Skeletal muscle tissue (tissue), 4 donors: ENCODE data around the gene RRN3. TPM values are rescaled to one million over a fixed set of nuclear protein-coding genes. Genes with fewer than 3 reads are reported as not detected.
"Not testable (repeated sequence)": the region's sequence is repeated elsewhere in the genome, so short reads cannot be mapped to it uniquely, and the experiment has no call there.

ENCODE experiments used
- H3K27ac ChIP-seq: one replicate; pipeline ENCODE4 v1.7.0; 2013; ENCODE audit warnings: mild to moderate bottlenecking, low read depth, low read length, inconsistent platforms
- H3K27me3 ChIP-seq, 3 donors: one replicate each; pipeline ENCODE4 v1.7.0; 2013; ENCODE audit warnings: low read length in 3 of 3; ENCODE audit not compliant: control insufficient read depth in 3 of 3, insufficient read depth in 3 of 3
- H3K36me3 ChIP-seq, 3 donors: one replicate each; pipeline ENCODE4 v1.7.0; 2013; ENCODE audit warnings: low read length in 3 of 3; ENCODE audit not compliant: control insufficient read depth in 3 of 3, insufficient read depth in 3 of 3
- H3K4me1 ChIP-seq, 3 donors: one replicate each; pipeline ENCODE4 v1.7.0; 2013; ENCODE audit warnings: low read length in 3 of 3, mild to moderate bottlenecking in 3 of 3; ENCODE audit not compliant: control insufficient read depth in 3 of 3, insufficient read depth in 3 of 3
- H3K4me3 ChIP-seq, 3 donors: one replicate each; pipeline ENCODE4 v1.7.0; 2013; ENCODE audit warnings: low read length in 3 of 3
- H3K9ac ChIP-seq, 3 donors: one replicate each; pipeline ENCODE4 v1.7.0; 2013; ENCODE audit warnings: low read length in 3 of 3, mild to moderate bottlenecking in 3 of 3, moderate library complexity in 2 of 3, low read depth in 1 of 3
- H3K9me3 ChIP-seq, 3 donors: one replicate each; pipeline ENCODE4 v1.7.0; 2013; ENCODE audit warnings: low read length in 3 of 3; ENCODE audit not compliant: control insufficient read depth in 3 of 3
- total RNA-seq: library from RNA; depleted of rRNA; stranded (reverse); fragments of >200 nt; gene quantifications from one replicate; pipeline ENCODE4 v1.2.3, GENCODE V29; 2014
- donor health status: Osteomylitis.

The RRN3 gene
- 26.6 TPM for total RNA-seq

- not testable (repeated sequence) for H3K9me3 ChIP-seq, H3K27me3 ChIP-seq, H3K36me3 ChIP-seq, H3K4me1 ChIP-seq
- H3K9ac ChIP-seq = peak within 1 kb of the TSS; percentile 88 to 90 (median 89)
- H3K27ac ChIP-seq = peak within 1 kb of the TSS; percentile 83
- peak within 1 kb of the TSS; percentile 89 to 92 (median 90) for H3K4me3 ChIP-seq
These were observed at the start of gene RRN3 for GRCh38 chr16:15093955-15094827. Gene RRN3 (minus strand): TSS chr16:15094272. CDS start chr16:15094233, 39 bp downstream.

- H3K27ac ChIP-seq = peak overlapping the region; percentile 70
- H3K36me3 ChIP-seq, H3K27me3 ChIP-seq, H3K9me3 ChIP-seq: not testable (repeated sequence)
- peaks cover 50 to 71% (median 71%) of the 10 kb centered on the region in 3 donors for H3K4me1 ChIP-seq
- H3K4me3 ChIP-seq = peak overlapping the region in 2 of 3 donors; percentile 52 to 57
- peak overlapping the region in 2 of 3 donors; percentile 67 to 79 for H3K9ac ChIP-seq
These were observed 49.6 kb upstream of the RRN3 start for GRCh38 chr16:15143601-15144091.

- H3K27me3 ChIP-seq, H3K9me3 ChIP-seq, H3K4me3 ChIP-seq, H3K36me3 ChIP-seq: not testable (repeated sequence)
- H3K27ac ChIP-seq = peak overlapping the region; percentile 70
- peak overlapping the region in 2 of 3 donors; percentile 67 to 79 for H3K9ac ChIP-seq
- H3K4me1 ChIP-seq = peaks cover 50 to 71% (median 71%) of the 10 kb centered on the region in 3 donors
These were observed 49.0 kb upstream of the RRN3 start for GRCh38 chr16:15142891-15143600.

GRCh38 chr16:15142107-15142890, 48.2 kb upstream of the RRN3 start:
- peaks cover 50 to 70% (median 65%) of the 10 kb centered on the region in 3 donors for H3K4me1 ChIP-seq
- not testable (repeated sequence) for H3K9me3 ChIP-seq, H3K36me3 ChIP-seq, H3K27me3 ChIP-seq, H3K4me3 ChIP-seq, H3K27ac ChIP-seq
- H3K9ac ChIP-seq = peak overlapping the region in 1 of 3 donors; percentile 25

- no peaks in the 10 kb centered on the region for H3K9me3 ChIP-seq
- no peaks in the 10 kb centered on the region for H3K36me3 ChIP-seq
- H3K4me1 ChIP-seq = peaks cover 50 to 65% (median 60%) of the 10 kb centered on the region in 3 donors
- no peaks in the 10 kb centered on the region for H3K27me3 ChIP-seq
- H3K9ac ChIP-seq = peak overlapping the region in 2 of 3 donors; percentile 14 to 66
- no peak overlapping the region for H3K27ac ChIP-seq
- no peak overlapping the region for H3K4me3 ChIP-seq
These were observed 47.5 kb upstream of the RRN3 start for GRCh38 chr16:15141586-15141985.

- peak overlapping the region; percentile 36 for H3K27ac ChIP-seq
These were observed 46.6 kb upstream of the RRN3 start for GRCh38 chr16:15140444-15141365.

GRCh38 chr16:15137514-15137913, 43.4 kb upstream of the RRN3 start:
- H3K9ac ChIP-seq, H3K9me3 ChIP-seq, H3K27ac ChIP-seq, H3K27me3 ChIP-seq, H3K36me3 ChIP-seq, H3K4me3 ChIP-seq: not testable (repeated sequence)
- H3K4me1 ChIP-seq = peaks cover 15 to 27% (median 21%) of the 10 kb centered on the region in 3 donors

More at GRCh38 chr16:15140444-15141365, 46.6 kb upstream of the RRN3 start:
- not testable (repeated sequence) for H3K9me3 ChIP-seq, H3K36me3 ChIP-seq, H3K27me3 ChIP-seq
- peak overlapping the region in 1 of 3 donors; percentile 71 for H3K9ac ChIP-seq
- H3K4me3 ChIP-seq = peak overlapping the region in 1 of 3 donors; percentile 32
- peaks cover 42 to 59% (median 51%) of the 10 kb centered on the region in 3 donors for H3K4me1 ChIP-seq

GRCh38 chr16:15135483-15136360, 41.6 kb upstream of the RRN3 start:
- peaks cover 4 to 10% (median 5%) of the 10 kb centered on the region in 3 donors for H3K4me1 ChIP-seq
- not testable (repeated sequence) for H3K27me3 ChIP-seq, H3K9me3 ChIP-seq, H3K36me3 ChIP-seq, H3K9ac ChIP-seq, H3K27ac ChIP-seq, H3K4me3 ChIP-seq
